Nephron progenitor cell (in vitro differentiated cells): ENCODE measurements around the gene DOCK11.

Experiments
- DNase-seq: peaks from one replicate; pipeline ENCODE4 v3.0.0; 2021
- H3K27ac Mint-ChIP-seq: 2 replicates; pipeline ENCODE4 v1.8.0; 2021; ENCODE audit warnings: mild to moderate bottlenecking, moderate library complexity, mixed read lengths
- H3K27me3 Mint-ChIP-seq: 2 replicates; pipeline ENCODE4 v1.8.0; 2021; ENCODE audit warnings: mild to moderate bottlenecking, low read depth, mixed read lengths; ENCODE audit not compliant: poor library complexity
- H3K36me3 Mint-ChIP-seq: 2 replicates; pipeline ENCODE4 v1.8.0; 2021; ENCODE audit warnings: low read depth, mixed read lengths
- H3K4me1 Mint-ChIP-seq: 2 replicates; pipeline ENCODE4 v1.8.0; 2021; ENCODE audit warnings: mixed read lengths
- H3K4me3 Mint-ChIP-seq: 2 replicates; pipeline ENCODE4 v1.8.0; 2021; ENCODE audit warnings: mild to moderate bottlenecking, moderate library complexity, mixed read lengths
- H3K9me3 Mint-ChIP-seq: 2 replicates; pipeline ENCODE4 v1.8.0; 2021; ENCODE audit warnings: mild to moderate bottlenecking, moderate library complexity, mixed read lengths
- TF ChIP-seq, protein P1 (sequence below): fragments of 200-600 bp; sonication (generic); IDR thresholded peaks from 2 replicates; pipeline ENCODE4 v1.5.0; 2021; ENCODE audit warnings: antibody characterized with exemption

DOCK11 gene

DNA sequence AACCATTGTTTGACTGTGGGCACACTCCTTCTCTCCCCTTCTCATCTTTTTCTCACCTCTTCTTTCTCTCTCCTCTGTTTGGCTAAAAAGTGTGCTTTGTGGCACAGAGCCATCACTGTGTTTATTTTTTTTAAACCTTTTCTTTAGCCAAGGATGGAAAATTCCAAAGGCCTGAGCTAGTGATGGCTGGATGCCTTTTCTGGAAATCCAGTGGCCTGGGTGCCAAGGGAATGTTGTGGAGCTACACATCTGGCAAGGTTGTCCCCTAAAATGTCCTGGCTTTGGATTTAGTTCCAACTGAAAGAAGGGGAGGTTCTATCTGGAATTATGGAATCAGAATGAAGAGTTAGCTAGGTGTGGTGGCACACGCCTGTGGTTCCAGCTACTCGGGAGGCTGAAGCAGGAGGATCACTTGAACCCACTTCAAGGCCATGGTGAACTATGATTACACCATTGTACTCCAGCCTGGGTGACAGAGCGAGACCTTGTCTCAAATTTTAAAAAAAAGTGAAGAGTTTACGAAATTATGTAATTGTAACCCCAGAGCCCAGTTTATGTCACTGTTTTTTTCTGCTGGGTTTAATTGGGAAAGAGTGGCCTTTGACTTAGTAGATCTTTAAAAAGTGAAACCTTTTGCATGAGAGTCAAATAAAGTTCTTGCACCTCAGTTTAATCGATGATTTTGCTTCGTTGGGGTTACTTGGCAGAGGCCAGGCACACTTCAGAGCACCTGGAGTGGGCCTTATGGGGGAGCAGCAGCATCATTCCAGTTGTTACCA, 17.7 kb downstream of the DOCK11 start:
- no peak overlapping the region for H3K4me3 Mint-ChIP-seq
- H3K36me3 Mint-ChIP-seq, result peaks cover 59% of the 10 kb centered on the region
- H3K9me3 Mint-ChIP-seq, result peaks cover 75% of the 10 kb centered on the region
- peaks cover 7% of the 10 kb centered on the region for H3K4me1 Mint-ChIP-seq
- H3K27ac Mint-ChIP-seq, result no peak overlapping the region
- TF ChIP-seq, protein P1, sequence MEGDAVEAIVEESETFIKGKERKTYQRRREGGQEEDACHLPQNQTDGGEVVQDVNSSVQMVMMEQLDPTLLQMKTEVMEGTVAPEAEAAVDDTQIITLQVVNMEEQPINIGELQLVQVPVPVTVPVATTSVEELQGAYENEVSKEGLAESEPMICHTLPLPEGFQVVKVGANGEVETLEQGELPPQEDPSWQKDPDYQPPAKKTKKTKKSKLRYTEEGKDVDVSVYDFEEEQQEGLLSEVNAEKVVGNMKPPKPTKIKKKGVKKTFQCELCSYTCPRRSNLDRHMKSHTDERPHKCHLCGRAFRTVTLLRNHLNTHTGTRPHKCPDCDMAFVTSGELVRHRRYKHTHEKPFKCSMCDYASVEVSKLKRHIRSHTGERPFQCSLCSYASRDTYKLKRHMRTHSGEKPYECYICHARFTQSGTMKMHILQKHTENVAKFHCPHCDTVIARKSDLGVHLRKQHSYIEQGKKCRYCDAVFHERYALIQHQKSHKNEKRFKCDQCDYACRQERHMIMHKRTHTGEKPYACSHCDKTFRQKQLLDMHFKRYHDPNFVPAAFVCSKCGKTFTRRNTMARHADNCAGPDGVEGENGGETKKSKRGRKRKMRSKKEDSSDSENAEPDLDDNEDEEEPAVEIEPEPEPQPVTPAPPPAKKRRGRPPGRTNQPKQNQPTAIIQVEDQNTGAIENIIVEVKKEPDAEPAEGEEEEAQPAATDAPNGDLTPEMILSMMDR, result no peak
- DNase-seq, result no peak
- H3K27me3 Mint-ChIP-seq, result peaks cover 6% of the 10 kb centered on the region

DNA sequence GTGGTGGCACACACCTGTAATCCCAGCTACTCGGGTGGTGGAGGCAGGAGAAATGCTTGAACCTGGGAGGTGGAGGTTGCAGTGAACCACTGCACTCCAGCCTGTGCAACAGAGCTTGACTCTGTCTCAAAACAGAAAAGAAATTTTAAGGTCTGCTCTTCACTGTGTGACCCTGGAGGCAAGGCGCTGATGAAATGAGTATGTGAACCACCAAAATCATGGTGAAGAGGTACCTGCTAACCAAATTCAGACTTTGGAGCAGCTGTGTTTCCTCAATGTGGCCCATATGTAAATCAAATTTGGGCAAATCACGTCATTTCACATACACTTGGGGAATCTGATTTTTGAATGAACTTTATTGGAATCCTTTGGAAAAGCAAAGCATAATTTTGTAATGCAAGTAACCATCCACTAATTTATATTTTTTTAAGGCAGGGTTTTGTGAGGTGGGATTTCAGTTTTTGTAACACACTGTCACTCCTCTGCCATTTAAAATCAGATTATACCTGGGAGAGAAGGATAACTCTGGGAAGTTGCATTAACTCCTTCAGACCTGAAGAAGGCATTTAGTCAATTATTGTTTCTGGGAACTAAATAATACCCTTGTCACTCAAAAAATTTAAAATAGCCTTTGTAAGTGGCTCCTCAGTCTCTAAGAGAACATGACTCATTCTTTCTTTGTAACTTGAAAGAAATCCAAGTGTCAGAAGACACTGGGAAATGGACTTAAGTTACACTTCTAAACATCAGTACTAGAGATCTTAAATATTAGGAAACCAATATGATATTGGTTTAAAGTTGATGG, 24.0 kb downstream of the DOCK11 start:
- H3K4me1 Mint-ChIP-seq, result peaks cover 32% of the 10 kb centered on the region
- TF ChIP-seq, protein P1, result no peak
- H3K36me3 Mint-ChIP-seq, result peaks cover 14% of the 10 kb centered on the region
- no peak for DNase-seq
- H3K4me3 Mint-ChIP-seq, result no peak overlapping the region
- H3K9me3 Mint-ChIP-seq, result peaks cover 33% of the 10 kb centered on the region
- H3K27me3 Mint-ChIP-seq, result no peaks in the 10 kb centered on the region
- H3K27ac Mint-ChIP-seq, result no peak overlapping the region

DNA sequence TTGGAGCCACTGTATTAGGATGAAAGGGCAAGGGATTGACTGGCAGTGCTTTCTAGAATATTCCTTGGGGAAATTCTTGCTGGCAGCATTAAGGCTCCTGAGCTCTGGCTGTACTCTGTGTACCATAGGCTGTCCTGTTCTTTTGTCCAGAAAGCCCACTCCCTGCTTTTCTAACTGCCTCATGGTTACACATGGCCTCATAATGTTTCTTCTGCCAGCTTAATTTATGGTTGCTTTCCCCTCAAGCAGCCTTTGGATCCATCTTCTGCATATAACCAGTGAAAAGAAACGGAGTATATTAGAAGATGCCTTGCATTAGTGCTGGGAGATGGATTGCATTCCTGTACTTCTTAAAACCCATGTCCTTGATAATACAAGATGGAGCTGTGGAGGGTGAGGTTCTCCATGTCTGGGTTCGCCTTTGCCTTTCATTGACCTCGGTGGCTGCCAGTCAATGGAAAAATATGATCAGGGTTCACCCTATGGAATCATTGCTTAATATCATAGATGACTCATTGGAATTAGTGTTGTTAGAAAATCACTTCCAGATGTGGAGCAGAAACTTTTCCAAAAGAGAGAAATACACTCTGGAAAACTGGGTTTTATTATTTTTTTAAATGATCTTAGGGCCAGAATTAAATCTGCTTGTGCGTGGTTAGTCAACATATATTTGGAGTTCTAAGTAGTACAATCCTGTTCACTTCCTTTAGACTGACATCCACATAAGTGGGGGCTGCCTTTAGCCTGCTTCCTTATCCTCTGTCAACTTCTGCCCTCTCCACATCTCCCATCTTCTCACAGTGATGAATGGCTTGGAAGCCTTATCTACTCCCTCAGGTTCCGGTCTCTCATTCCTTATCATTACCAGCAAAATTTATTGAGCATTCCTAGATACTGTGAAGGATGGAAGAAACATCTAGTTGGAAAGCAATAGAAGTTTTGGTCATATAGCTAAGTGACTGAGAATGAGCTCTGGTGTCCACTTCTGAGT, 24.9 kb downstream of the DOCK11 start:
- no peak overlapping the region for H3K27ac Mint-ChIP-seq
- TF ChIP-seq, protein P1, result no peak

DNA sequence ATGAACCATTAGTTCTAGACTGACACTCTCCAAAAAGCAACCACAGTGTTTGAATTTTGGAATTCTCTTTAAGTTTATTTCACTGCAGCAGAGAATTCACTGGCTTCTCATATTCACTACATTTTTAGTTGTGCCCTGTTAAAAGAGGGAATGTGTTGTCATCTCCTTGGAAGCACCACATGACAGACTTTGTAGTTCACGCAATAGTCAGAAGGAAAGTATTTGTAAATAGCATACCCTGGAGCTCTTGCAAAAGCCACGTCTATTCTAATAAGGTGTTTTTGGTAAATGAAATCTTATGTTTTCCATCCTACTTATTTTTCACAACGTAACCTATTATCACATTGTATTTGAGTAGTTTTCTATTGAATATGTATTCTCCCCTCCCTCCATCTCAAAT, 25.8 kb downstream of the DOCK11 start:
- Mint-ChIP-seq H3K4me3 (no peak overlapping the region), H3K27ac (no peak overlapping the region), H3K9me3 (peaks cover 29% of the 10 kb centered on the region), H3K4me1 (peaks cover 46% of the 10 kb centered on the region), H3K27me3 (no peaks in the 10 kb centered on the region), H3K36me3 (peaks cover 3% of the 10 kb centered on the region)
- TF ChIP-seq, protein P1, result no peak
- no peak for DNase-seq

More for the DNA sequence above, 24.9 kb downstream of the DOCK11 start:
- H3K27me3 Mint-ChIP-seq, result no peaks in the 10 kb centered on the region
- H3K9me3 Mint-ChIP-seq, result peaks cover 28% of the 10 kb centered on the region
- no peak overlapping the region for H3K4me3 Mint-ChIP-seq
- peaks cover 37% of the 10 kb centered on the region for H3K4me1 Mint-ChIP-seq
- DNase-seq, result no peak
- H3K36me3 Mint-ChIP-seq, result peaks cover 5% of the 10 kb centered on the region

DNA sequence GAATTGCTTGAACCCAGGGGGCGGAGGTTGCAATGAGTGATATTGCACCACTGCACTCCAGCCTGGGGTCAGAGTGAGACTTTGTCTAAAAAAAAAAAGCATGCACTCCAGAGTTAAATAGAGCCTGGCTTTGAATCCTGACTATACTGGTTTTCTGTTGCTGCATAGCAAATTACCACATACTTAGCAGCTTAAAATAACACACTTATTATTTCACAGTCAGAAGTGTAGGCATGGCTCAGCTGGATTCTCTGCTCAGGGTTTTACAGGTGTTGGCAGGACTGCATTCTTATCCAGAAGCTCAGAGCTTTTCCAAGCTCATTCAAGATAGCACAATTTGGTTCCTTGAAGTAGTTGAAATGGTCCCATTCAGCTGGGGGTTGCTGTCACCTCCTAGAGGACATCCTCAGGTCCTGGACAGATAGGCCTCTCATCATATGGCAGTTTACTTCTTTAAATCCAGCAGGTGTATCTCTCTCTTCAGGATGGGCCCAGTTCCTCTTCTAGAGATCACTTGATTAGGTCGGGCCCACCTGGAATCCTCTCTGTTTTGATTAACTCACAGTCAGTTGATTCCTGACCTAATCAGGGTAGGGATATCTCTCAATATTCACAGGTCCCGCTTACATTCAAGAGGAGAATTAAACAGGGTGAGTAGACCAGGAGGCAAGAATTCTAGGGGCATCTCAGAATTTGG, 26.8 kb downstream of the DOCK11 start:
- H3K4me1 Mint-ChIP-seq, result peaks cover 56% of the 10 kb centered on the region
- H3K36me3 Mint-ChIP-seq, result peaks cover 3% of the 10 kb centered on the region
- H3K4me3 Mint-ChIP-seq, result no peak overlapping the region
- H3K9me3 Mint-ChIP-seq, result peaks cover 30% of the 10 kb centered on the region
- DNase-seq, result no peak
- no peaks in the 10 kb centered on the region for H3K27me3 Mint-ChIP-seq
- no peak overlapping the region for H3K27ac Mint-ChIP-seq
- TF ChIP-seq, protein P1, result no peak
